AG04449 (cell line): ENCODE results near the gene DACT2.
"Not testable (repeated sequence)": the region's sequence is repeated elsewhere in the genome, so short reads cannot be mapped to it uniquely, and the experiment has no call there.

Source experiments
- CTCF ChIA-PET: fragments of 350-600 bp; formaldehyde crosslinking; extraction: SDS; loops from one replicate; lab custom pipeline; 2021; ENCODE audit warnings: antibody characterized with exemption; lab: Yijun Ruan, JAX
- POLR2A ChIA-PET: fragments of 400-600, 350-600 bp; formaldehyde crosslinking; extraction: SDS; loops from one replicate; lab custom pipeline; 2020; ENCODE audit warnings: antibody characterized with exemption, inconsistent platforms; lab: Yijun Ruan, JAX
- DNase-seq: peaks from one replicate; pipeline ENCODE4 v3.0.0-alpha.2; 2010; ENCODE audit warnings: low read depth, low spot score
- H3K4me3 ChIP-seq: 2 replicates; pipeline ENCODE4 v1.5.1; 2011; ENCODE audit warnings: low read depth, mild to moderate bottlenecking, control low read depth, low read length
- CTCF ChIP-seq: IDR thresholded peaks from one replicate; pipeline ENCODE4 v1.5.1; 2011; ENCODE audit warnings: mild to moderate bottlenecking, moderate library complexity, low read length, control low read depth, inconsistent platforms; ENCODE audit not compliant: insufficient read depth; ENCODE audit errors: missing control alignments

Gene DACT2

GRCh38 chr6:168269455-168270243 lies 49.9 kb downstream of the DACT2 start:
- CTCF ChIA-PET = no interaction called here

GRCh38 chr6:168268755-168269154 lies 50.8 kb downstream of the DACT2 start:
- H3K4me3 ChIP-seq = no peak overlapping the region
- TF ChIP-seq CTCF = no peak
- no peak for DNase-seq
- ChIA-PET CTCF (no interaction called here), POLR2A (no interaction called here)

More at GRCh38 chr6:168269455-168270243, 49.9 kb downstream of the DACT2 start:
- no peak overlapping the region for H3K4me3 ChIP-seq
- no peak for TF ChIP-seq CTCF
- DNase-seq = no peak
- POLR2A ChIA-PET = no interaction called here

GRCh38 chr6:168267779-168268178 lies 51.8 kb downstream of the DACT2 start:
- POLR2A ChIA-PET, CTCF ChIA-PET, H3K4me3 ChIP-seq, DNase-seq: not testable (repeated sequence)

GRCh38 chr6:168265827-168266815 lies 53.5 kb downstream of the DACT2 start:
- ChIA-PET CTCF (no interaction called here), POLR2A (no interaction called here)
- no peak overlapping the region for H3K4me3 ChIP-seq
- no peak for TF ChIP-seq CTCF
- no peak for DNase-seq

- CTCF ChIA-PET = no interaction called here
- DNase-seq = no peak
- no peak overlapping the region for H3K4me3 ChIP-seq
- POLR2A ChIA-PET = no interaction called here
- TF ChIP-seq CTCF = no peak
Observed at GRCh38 chr6:168265394-168265793, 54.2 kb downstream of the DACT2 start.

- no peak overlapping the region for H3K4me3 ChIP-seq
- ChIA-PET CTCF (no interaction called here), POLR2A (no interaction called here)
- no peak for DNase-seq
- TF ChIP-seq CTCF = no peak
Observed at GRCh38 chr6:168264593-168265335, 54.8 kb downstream of the DACT2 start.
